T follicular helper cell (primary cell): ENCODE measurements around the gene CALR3.
"Not testable (repeated sequence)": the region's sequence is repeated elsewhere in the genome, so short reads cannot be mapped to it uniquely, and the experiment has no call there.

Experiments used
- DNase-seq: peaks from one replicate; pipeline ENCODE4 v3.0.0-alpha.2; 2020; ENCODE audit warnings: low read depth

CALR3 gene

DNA sequence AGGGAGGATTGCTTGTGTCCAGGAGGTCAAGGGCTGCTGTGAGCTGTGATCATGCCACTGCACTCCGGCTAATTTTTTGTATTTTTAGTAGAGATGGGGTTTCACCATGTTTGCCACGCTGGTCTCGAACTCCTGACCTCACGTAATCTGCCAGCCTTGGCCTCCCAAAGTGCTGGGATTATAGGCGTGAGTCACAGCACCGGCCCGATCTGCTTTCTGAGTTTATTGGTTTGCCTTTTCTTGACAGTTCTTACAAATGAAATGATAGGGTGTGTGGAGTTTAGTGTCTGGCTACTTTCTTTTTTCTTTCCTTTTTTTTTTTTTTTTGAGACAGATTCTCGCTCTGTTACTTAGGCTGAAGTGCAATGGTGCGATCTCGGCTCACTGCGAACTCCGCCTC, 1.1 kb upstream of the CALR3 start:
- DNase-seq = no peak

GRCh38 chr19:16496613-16496983, 631 bp upstream of the CALR3 start:
- no peak for DNase-seq

DNA sequence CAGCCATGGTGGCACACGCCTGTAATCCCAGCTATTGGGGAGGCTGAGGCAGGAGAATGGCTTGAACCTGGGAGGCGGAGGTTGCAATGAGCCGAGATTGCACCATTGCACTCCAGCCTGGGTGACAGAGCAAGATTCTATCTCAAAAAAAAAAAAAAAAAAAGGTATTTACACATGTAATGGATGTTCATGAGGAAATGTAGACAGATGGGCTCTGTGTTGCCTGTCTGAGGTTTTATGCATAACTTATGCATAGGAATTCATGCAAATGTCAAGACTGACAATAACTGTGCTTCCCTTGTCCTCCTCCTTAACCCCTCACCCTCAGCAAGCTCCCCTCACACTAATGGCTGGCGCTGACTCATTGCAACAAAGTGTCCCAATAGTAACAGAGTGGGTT, 9.5 kb downstream of the CALR3 start:
- DNase-seq = not testable (repeated sequence)

- DNase-seq = no peak
Measured at GRCh38 chr19:16482745-16483144, 13.2 kb downstream of the CALR3 start.

GRCh38 chr19:16477311-16477710, 18.7 kb downstream of the CALR3 start:
- no peak for DNase-seq

GRCh38 chr19:16476401-16476800, 19.6 kb downstream of the CALR3 start:
- DNase-seq = no peak

DNA sequence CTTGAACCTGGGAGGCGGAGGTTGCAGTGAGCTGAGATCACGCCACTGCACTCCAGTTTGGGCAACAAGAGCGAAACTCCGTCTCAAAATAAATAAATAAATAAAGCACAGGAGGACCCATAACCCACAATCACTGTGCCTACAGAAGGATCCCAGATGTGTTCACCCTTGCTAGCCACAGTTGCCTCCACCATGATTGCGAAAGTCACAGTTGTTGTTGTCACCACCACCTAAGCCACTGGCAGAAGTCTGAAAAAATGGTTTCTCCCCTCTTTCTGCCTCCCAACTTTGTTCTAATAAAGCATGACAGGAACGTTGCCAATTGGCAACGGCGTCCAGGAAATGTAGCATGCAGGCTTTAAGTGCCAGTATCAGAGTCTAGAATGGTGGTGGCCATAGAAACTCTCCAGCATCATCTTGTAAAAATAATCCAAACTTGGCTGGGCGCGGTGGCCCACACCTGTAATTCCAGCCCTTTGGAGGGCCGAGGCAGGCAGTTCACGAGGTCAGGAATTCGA, 22.0 kb downstream of the CALR3 start:
- DNase-seq = no peak

GRCh38 chr19:16472992-16473391, 23.0 kb downstream of the CALR3 start:
- no peak for DNase-seq

DNA sequence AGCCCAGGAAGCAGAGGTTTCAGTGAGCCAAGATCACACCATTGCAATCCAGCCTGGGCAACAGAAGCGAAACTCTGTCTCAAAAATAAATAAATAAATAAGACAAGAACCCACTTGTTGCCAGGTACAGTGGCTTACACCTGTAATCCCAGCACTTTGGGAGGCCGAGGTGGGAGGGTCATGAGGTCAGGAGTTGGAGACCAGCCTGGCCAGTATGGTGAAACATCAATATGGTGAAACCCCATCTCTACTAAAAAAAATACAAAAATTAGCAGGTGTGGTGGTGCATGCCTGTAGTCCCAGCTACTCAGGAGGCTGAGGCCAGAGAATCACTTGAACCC, 23.4 kb downstream of the CALR3 start:
- DNase-seq = not testable (repeated sequence)

DNA sequence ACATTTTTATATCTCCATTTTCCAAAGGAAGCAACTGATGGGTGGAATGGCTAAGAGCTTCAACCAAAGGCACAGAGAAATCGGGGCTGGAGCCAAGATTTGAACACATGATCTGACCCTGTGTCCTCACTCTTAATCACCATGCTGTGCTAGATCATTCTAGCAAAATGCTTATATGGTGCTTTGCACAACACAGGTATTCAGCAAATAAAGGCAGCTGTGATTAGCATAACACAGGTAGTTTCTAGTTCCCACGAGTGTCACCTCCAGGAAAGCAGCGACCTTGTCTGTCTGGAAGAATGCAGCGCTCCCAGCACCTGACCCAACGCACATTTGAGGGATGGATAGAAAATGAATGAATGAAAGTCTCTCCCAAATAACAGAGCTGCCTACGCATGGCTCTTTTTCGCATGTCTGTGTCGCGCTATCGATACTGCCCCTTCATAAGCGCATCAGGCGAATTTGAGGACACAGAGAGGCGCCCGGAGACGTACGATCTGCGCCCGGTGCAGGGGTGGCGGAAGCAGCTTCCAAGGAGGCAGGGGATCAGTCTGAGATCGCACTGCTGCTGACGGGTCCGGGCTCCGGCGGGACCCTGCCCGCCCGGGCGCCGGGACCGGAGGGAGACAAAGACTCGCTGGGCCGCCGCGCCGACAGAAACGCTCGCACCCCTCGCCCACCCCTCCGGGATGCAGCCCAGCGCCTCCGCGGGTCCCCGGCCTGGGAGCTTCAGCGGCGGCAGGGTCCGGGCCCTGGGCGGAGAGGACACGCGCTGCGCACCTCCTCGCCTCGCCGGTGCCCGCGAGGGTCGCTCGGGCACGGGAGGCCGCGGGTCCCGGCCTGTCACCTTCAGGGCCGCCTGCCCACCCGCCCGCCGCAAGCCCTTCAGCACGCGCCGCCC, 24.8 kb downstream of the CALR3 start:
- no peak for DNase-seq

GRCh38 chr19:16470541-16470910, 25.4 kb downstream of the CALR3 start:
- DNase-seq = no peak

GRCh38 chr19:16467581-16467980, 28.4 kb downstream of the CALR3 start:
- DNase-seq = no peak

DNA sequence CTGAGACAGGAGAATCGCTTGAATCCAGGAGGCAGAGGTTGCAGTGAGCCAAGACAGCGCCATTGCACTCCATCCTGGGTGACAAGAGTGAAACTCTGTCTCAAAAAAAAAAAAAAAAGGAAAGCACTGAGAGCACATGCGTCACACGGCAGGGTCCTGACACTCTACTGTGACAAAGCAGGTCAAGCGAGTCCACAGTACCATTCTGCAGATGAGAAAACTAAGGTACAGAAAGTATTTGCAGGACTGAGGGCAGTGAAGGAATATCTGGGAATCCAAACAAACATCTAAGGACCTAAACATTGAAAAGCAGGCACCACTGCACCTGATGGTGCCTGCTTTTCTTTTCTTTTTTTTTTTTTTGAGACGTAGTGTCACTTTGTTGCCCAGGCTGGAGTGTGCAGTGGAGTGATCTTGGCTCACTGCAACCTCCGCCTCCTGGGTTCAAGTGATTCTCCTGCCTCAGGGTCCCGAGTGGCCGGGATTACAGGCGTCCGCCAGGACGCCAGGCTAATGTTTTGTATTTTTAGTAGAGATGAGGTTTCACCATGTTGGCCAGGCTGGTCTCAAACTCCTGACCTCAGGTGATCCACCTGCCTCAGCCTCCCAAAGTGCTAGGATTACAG, 29.1 kb downstream of the CALR3 start:
- not testable (repeated sequence) for DNase-seq

- DNase-seq = no peak
Measured at GRCh38 chr19:16465239-16465638, 30.7 kb downstream of the CALR3 start.

DNA sequence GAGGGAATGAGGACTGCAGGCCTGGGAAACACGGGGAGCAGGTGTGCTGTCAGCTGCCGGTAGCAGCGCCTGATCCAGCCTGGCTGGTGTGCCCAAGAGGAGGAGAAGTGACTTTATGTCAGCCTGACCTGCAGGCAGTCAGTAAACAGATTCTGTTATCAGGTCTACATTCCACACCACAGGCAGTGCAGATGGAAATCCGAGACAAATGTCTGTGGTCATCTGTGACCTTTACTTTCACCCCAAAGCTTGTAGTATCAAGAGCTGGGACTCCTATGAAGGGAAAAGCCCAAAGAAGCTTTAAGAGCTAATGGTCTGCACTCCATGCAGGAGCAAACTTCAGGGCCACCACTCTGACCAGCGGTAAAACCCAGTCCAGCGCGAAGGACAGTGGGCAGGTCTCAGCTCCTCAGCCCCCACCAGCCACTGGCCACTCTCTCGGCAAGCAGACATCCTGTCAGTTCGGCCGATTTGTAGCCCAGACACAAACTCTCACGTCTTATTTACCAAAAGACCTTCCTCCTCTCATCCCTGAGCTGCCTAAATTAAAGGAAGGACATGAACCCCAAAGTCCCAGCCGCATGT, 31.9 kb downstream of the CALR3 start:
- no peak for DNase-seq

DNA sequence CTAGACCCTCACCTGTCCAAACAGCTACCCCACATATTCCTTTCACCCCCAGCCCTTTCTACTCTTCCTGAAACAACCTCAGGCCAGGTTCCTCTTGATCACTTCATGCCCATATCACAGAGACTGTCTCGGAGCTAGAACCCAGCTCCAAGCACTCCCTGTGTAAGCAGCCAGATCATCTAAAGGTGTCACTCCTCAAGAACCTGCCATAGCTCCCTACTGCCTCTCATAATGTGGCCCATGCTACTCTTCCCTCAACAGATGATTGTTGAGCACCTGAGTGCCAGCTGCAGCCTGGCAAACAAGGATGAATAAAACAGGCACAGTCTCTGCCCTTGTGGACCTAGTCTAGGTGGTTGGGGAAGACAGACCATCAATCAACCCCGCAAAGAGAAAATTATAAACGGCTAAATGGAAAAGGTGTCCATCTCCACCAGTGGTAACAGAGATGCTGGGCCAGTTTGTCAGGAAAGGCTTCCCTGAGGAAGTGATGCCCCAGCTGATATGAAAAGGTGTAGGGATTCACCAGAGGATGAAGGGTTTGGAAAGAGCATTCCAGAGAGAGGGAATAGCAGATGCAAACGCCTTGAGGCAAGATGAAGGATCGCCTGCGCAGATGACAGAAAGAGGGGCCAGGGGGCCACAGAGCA, 32.5 kb downstream of the CALR3 start:
- DNase-seq = no peak

- DNase-seq = no peak
Measured at GRCh38 chr19:16462757-16463250, 33.2 kb downstream of the CALR3 start.

DNA sequence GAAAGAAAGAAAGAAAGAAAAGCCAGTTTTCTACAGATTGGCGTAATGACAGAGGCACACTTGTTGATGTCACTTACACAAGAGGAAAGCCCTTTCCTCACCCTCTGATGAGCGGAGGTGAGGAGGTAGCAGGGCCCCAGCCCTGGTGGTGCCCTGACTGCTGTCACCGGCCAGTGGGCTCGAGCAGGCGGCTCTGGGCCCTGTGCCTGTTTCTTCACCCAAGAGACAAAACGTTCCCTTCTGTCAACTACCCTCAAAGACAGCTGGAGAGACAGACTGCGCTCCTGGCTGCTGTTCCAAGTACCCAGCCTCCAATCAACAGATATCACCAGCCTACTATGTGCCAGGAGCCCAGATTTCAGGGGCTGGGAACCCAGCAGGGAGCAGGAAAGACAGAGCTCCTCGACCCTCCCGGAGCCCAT, 34.3 kb downstream of the CALR3 start:
- no peak for DNase-seq

- DNase-seq = no peak
Measured at GRCh38 chr19:16460454-16460853, 35.5 kb downstream of the CALR3 start.

- DNase-seq = no peak
Measured at GRCh38 chr19:16459680-16460079, 36.3 kb downstream of the CALR3 start.

DNA sequence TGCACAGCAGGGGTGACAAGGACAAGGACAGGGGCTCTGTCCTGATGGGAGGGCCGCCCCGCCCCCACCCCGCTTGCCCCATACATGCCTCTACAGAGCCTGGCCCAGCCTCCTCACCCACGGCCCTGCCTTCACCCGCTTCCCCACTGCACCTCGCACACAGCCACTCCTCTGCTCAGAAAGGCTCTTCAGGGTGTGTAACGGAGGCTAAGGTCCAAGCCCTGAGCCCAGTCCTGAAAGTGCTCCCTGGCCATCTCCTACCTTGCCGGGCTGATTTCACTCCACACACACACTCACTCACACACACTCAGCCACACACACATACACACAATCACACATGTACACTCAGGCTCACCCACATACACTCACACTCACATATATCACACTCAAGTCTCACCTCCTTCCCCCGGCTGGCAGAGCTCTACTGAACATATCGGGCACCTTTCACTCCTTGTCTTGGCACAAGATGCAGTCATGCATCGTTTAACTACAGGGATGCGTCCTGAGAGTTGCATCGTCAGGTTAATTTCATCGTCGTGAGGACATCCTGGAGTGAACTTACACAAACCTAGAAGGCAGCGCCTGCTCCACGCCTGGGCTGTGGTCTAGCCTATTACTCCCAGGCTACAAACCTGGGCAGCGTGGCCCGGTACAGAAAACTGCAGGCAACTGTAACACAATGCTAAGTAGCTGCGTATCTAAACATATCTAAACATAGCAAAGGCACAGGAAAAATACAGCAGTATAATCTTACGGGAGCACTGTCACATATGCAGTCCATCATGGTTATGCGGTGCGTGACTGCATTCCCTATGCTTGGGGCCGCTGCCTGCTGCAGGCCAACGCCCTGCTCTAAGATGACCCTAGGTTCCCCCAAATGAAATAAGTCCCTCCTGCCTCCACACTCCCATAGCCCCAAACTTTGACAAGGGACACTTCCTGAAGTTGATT, 37.3 kb downstream of the CALR3 start:
- no peak for DNase-seq
